H1 (cell line): ENCODE data around the gene NDEL1. TPM values are rescaled to one million over a fixed set of nuclear protein-coding genes. Genes with fewer than 3 reads are reported as not detected.

ENCODE experiments used
- CTCF ChIA-PET: fragments of 300-600 bp; sonication (Branson Sonifier 250); formaldehyde crosslinking; loops from one replicate; lab custom pipeline; 2021; ENCODE audit not compliant: partially characterized antibody; lab: Charles Lee
- POLR2A ChIA-PET: fragments of 300-600 bp; sonication (Branson Sonifier 250); formaldehyde crosslinking; loops from one replicate; lab custom pipeline; 2021; ENCODE audit warnings: inconsistent platforms; ENCODE audit not compliant: partially characterized antibody; lab: Charles Lee
- DNase-seq, 2 experiments: peaks; one replicate each; pipeline versions ENCODE4 v3.0.0 to v3.0.0-alpha.2; 2010 to 2022; ENCODE audit warnings: low spot score in 2 of 2, low read depth in 1 of 2, mixed read lengths in 1 of 2
- FAIRE-seq: peaks from 2 replicates; lab custom pipeline; 2011; peaks lifted over from hg19 to GRCh38; lab: Jason Lieb, UNC
- H2AFZ ChIP-seq: 2 replicates; pipeline ENCODE4 v1.8.1; 2012; ENCODE audit warnings: low read length, inconsistent platforms
- H2AK5ac ChIP-seq: 2 replicates; pipeline ENCODE4 v1.6.1; 2013; ENCODE audit warnings: low read depth, low read length
- H2BK120ac ChIP-seq: replicated peaks from 2 replicates; pipeline ENCODE3; 2013; ENCODE audit warnings: low read depth, low read length, inconsistent platforms
- H2BK12ac ChIP-seq: 2 replicates; pipeline ENCODE4 v1.6.1; 2013; ENCODE audit warnings: low read depth, low read length
- H2BK15ac ChIP-seq: 2 replicates; pipeline ENCODE4 v1.6.1; 2013; ENCODE audit warnings: low read length
- H2BK20ac ChIP-seq: 2 replicates; pipeline ENCODE4 v1.6.1; 2013; ENCODE audit warnings: low read length
- H2BK5ac ChIP-seq: 2 replicates; pipeline ENCODE4 v1.6.1; 2013; ENCODE audit warnings: low read depth, low read length
- H3K14ac ChIP-seq: 2 replicates; pipeline ENCODE4 v1.6.1; 2013; ENCODE audit warnings: inconsistent platforms; ENCODE audit not compliant: insufficient read length
- H3K18ac ChIP-seq: 2 replicates; pipeline ENCODE4 v1.6.1; 2013; ENCODE audit warnings: low read length; ENCODE audit errors: extremely low read depth
- H3K23ac ChIP-seq: 2 replicates; pipeline ENCODE4 v1.6.1; 2013; ENCODE audit warnings: inconsistent platforms; ENCODE audit not compliant: insufficient read length
- H3K23me2 ChIP-seq: 2 replicates; pipeline ENCODE4 v1.6.1; 2013; ENCODE audit warnings: low read depth, low read length
- H3K27ac ChIP-seq: 2 replicates; pipeline ENCODE4 v1.6.1; 2011; ENCODE audit warnings: low read depth, low read length, inconsistent platforms
- H3K27me3 ChIP-seq, 4 experiments: replicated peaks in 1 of 4; 1 replicate in 1 of 4; 2 replicates in 3 of 4; pipeline versions ENCODE4 v1.6.1 to v1.8.1; 2011 to 2013; ENCODE audit warnings: low read length in 3 of 4, mild to moderate bottlenecking in 3 of 4, inconsistent platforms in 2 of 4, mixed read lengths in 2 of 4, moderate library complexity in 1 of 4; ENCODE audit not compliant: control insufficient read depth in 3 of 4, insufficient read depth in 3 of 4; ENCODE audit errors: extremely low read depth in 1 of 4
- H3K36me3 ChIP-seq, 4 experiments: 2 replicates each; pipeline versions ENCODE4 v1.6.1 to v1.8.1; 2011 to 2013; ENCODE audit warnings: mild to moderate bottlenecking in 4 of 4, low read length in 3 of 4, moderate library complexity in 2 of 4, control low read depth in 1 of 4, inconsistent platforms in 1 of 4; ENCODE audit not compliant: insufficient read depth in 4 of 4, control insufficient read depth in 2 of 4
- H3K4ac ChIP-seq: replicated peaks from 2 replicates; pipeline ENCODE3; 2013; ENCODE audit warnings: low read length, low read depth, mixed read lengths, inconsistent platforms; ENCODE audit not compliant: insufficient read length
- H3K4me1 ChIP-seq, 4 experiments: replicated peaks in 1 of 4; 1 replicate in 1 of 4; 2 replicates in 3 of 4; pipeline versions ENCODE4 v1.6.1 to v1.8.1; 2011 to 2013; ENCODE audit warnings: low read length in 3 of 4, inconsistent platforms in 2 of 4, mixed read lengths in 1 of 4; ENCODE audit not compliant: insufficient read depth in 4 of 4, control insufficient read depth in 3 of 4
- H3K4me2 ChIP-seq, 2 experiments: 2 replicates each; pipeline versions ENCODE4 v1.6.1 to v1.8.1; 2011 to 2013; ENCODE audit warnings: low read depth in 2 of 2, low read length in 2 of 2, control low read depth in 1 of 2, inconsistent platforms in 1 of 2, mild to moderate bottlenecking in 1 of 2; ENCODE audit not compliant: insufficient read depth in 1 of 2
- H3K4me3 ChIP-seq, 4 experiments: fragments of 200-600, 300-600 bp in 1 of 4; sonication (generic), shearing (Covaris generic), sonication (Bioruptor Twin) in 1 of 4; 2 replicates each; pipeline versions ENCODE4 v1.5.1 to v1.8.1; 2011 to 2016; ENCODE audit warnings: low read length in 4 of 4, low read depth in 3 of 4, control low read depth in 2 of 4, inconsistent platforms in 2 of 4, mild to moderate bottlenecking in 2 of 4, mixed read lengths in 1 of 4, moderate library complexity in 1 of 4; ENCODE audit not compliant: insufficient read depth in 2 of 4; ENCODE audit errors: extremely low read depth in 1 of 4
- H3K56ac ChIP-seq: replicated peaks from 2 replicates; pipeline ENCODE3; 2013; ENCODE audit warnings: low read depth, mild to moderate bottlenecking, mixed read lengths, low read length, inconsistent platforms; ENCODE audit not compliant: insufficient read length
- H3K79me1 ChIP-seq: 2 replicates; pipeline ENCODE4 v1.6.1; 2013; ENCODE audit warnings: low read depth, low read length, control low read depth
- H3K79me2 ChIP-seq, 2 experiments: 2 replicates each; pipeline versions ENCODE4 v1.6.1 to v1.8.1; 2012 to 2013; ENCODE audit warnings: low read length in 2 of 2, mild to moderate bottlenecking in 2 of 2, inconsistent platforms in 1 of 2; ENCODE audit not compliant: insufficient read depth in 2 of 2, control insufficient read depth in 1 of 2
- H3K9ac ChIP-seq, 4 experiments: replicated peaks in 1 of 4; 1 replicate in 1 of 4; 2 replicates in 3 of 4; pipeline versions ENCODE4 v1.6.1 to v1.8.1; 2011 to 2013; ENCODE audit warnings: low read depth in 3 of 4, low read length in 3 of 4, control low read depth in 2 of 4, mild to moderate bottlenecking in 2 of 4, moderate library complexity in 2 of 4, inconsistent platforms in 1 of 4; ENCODE audit errors: extremely low read depth in 1 of 4
- H3K9me3 ChIP-seq, 2 experiments: 2 replicates each; pipeline versions ENCODE4 v1.6.1 to v1.8.1; 2012 to 2013; ENCODE audit warnings: mild to moderate bottlenecking in 2 of 2, moderate library complexity in 2 of 2, control low read depth in 1 of 2, inconsistent platforms in 1 of 2, low read depth in 1 of 2, low read length in 1 of 2, mixed read lengths in 1 of 2; ENCODE audit not compliant: insufficient read depth in 2 of 2
- H4K20me1 ChIP-seq, 2 experiments: replicated peaks in 1 of 2; 2 replicates each; pipeline versions ENCODE3 to v1.8.1; 2011 to 2013; ENCODE audit warnings: inconsistent platforms in 2 of 2, low read length in 2 of 2, mild to moderate bottlenecking in 1 of 2; ENCODE audit not compliant: insufficient read depth in 2 of 2, control insufficient read depth in 1 of 2
- H4K5ac ChIP-seq: 2 replicates; pipeline ENCODE4 v1.6.1; 2013; ENCODE audit warnings: low read length, low read depth, mixed read lengths, inconsistent platforms; ENCODE audit not compliant: insufficient read length
- H4K8ac ChIP-seq: 2 replicates; pipeline ENCODE4 v1.8.0; 2013; ENCODE audit warnings: mild to moderate bottlenecking, moderate library complexity, low read length, inconsistent platforms; ENCODE audit not compliant: insufficient read depth; ENCODE audit errors: extremely low read depth
- H4K91ac ChIP-seq: replicated peaks from 2 replicates; pipeline ENCODE3; 2013; ENCODE audit warnings: low read length, mixed read lengths, inconsistent platforms; ENCODE audit not compliant: insufficient read length
- BACH1 ChIP-seq: IDR thresholded peaks from 2 replicates; pipeline ENCODE4 v1.6.1; 2012; ENCODE audit warnings: low read length, improper control_type of control experiment
- CTCF ChIP-seq, 3 experiments: IDR thresholded peaks; 1 replicate in 2 of 3; 2 replicates in 1 of 3; pipeline versions ENCODE4 v1.5.1 to v1.6.1; 2011; ENCODE audit warnings: low read length in 3 of 3, mild to moderate bottlenecking in 3 of 3, inconsistent platforms in 2 of 3, low read depth in 1 of 3, moderate library complexity in 1 of 3; ENCODE audit not compliant: insufficient read depth in 1 of 3; ENCODE audit errors: control extremely low read depth in 1 of 3
- E2F6 ChIP-seq: IDR thresholded peaks from 2 replicates; pipeline ENCODE4 v1.6.1; 2012; ENCODE audit warnings: inconsistent platforms
- EZH2 ChIP-seq: fragments of 200-600 bp; sonication (generic); IDR thresholded peaks from 2 replicates; pipeline ENCODE4 v1.7.1; 2012; ENCODE audit warnings: low read depth, mild to moderate bottlenecking, moderate library complexity, low read length, inconsistent platforms; ENCODE audit not compliant: severe bottlenecking
- KDM1A ChIP-seq: fragments of 200-600, 300-600 bp; sonication (generic); IDR thresholded peaks from 2 replicates; pipeline ENCODE4 v1.7.1; 2016; ENCODE audit warnings: mild to moderate bottlenecking, low read length, borderline replicate concordance
- RFX5 ChIP-seq: IDR thresholded peaks from 2 replicates; pipeline ENCODE4 v1.6.1; 2011; ENCODE audit warnings: low read depth, low read length, improper control_type of control experiment, borderline replicate concordance
- SIRT6 ChIP-seq: IDR thresholded peaks from one replicate; pipeline ENCODE4 v1.7.1; 2012; ENCODE audit warnings: low read length, inconsistent platforms
- SUZ12 ChIP-seq: fragments of 200-600 bp; sonication (generic); IDR thresholded peaks from 2 replicates; pipeline ENCODE4 v1.6.1; 2012; ENCODE audit warnings: mild to moderate bottlenecking, inconsistent platforms, low read length, moderate library complexity, mixed read lengths
- WGBS, 2 experiments: shearing (Covaris generic) in 1 of 2; methylation state at CpG; one replicate each; pipeline versions ENCODE4 v1.1.6 to v1.1.7; 2013 to 2015; ENCODE audit warnings: low lambda C conversion rate in 2 of 2, mixed read lengths in 2 of 2, inconsistent platforms in 1 of 2, low coverage in 1 of 2, missing lambda C conversion rate in 1 of 2; ENCODE audit not compliant: insufficient replicate concordance in 2 of 2, insufficient coverage in 1 of 2, insufficient read length in 1 of 2; ENCODE audit errors: extremely low coverage in 1 of 2, missing lambda C conversion rate in 1 of 2; 5-methylcytosine and 5-hydroxymethylcytosine counted together
- polyA plus RNA-seq, 7 experiments: library from polyadenylated mRNA; depleted of rRNA in 3 of 7; stranded (reverse) in 5 of 7; unstranded in 2 of 7; fragments of >200 nt in 5 of 7; fragments of 200-250 nt in 2 of 7; gene quantifications; 1 replicate in 5 of 7; 2 replicates in 1 of 7; 4 replicates in 1 of 7; pipeline versions ENCODE4 v1.2.1 to v1.2.3, GENCODE V29; 2011 to 2013; ENCODE audit warnings: missing spikeins in 2 of 7, mixed read lengths in 2 of 7
- total RNA-seq: library from RNA; stranded (reverse); fragmentation: NEBNext Ultra II Directional; extraction: Animal tissue kit (Norgen Biotek cat#: 25700); gene quantifications from 2 replicates; pipeline ENCODE4 v1.2.1, GENCODE V29; 2021

NDEL1 gene
- total and polyA plus RNA-seq, 2 of the 8 experiments (the other 6 are each of a cell fraction or from before 2014, with no cell fraction given), result 31.1 to 32.9 TPM

DNA sequence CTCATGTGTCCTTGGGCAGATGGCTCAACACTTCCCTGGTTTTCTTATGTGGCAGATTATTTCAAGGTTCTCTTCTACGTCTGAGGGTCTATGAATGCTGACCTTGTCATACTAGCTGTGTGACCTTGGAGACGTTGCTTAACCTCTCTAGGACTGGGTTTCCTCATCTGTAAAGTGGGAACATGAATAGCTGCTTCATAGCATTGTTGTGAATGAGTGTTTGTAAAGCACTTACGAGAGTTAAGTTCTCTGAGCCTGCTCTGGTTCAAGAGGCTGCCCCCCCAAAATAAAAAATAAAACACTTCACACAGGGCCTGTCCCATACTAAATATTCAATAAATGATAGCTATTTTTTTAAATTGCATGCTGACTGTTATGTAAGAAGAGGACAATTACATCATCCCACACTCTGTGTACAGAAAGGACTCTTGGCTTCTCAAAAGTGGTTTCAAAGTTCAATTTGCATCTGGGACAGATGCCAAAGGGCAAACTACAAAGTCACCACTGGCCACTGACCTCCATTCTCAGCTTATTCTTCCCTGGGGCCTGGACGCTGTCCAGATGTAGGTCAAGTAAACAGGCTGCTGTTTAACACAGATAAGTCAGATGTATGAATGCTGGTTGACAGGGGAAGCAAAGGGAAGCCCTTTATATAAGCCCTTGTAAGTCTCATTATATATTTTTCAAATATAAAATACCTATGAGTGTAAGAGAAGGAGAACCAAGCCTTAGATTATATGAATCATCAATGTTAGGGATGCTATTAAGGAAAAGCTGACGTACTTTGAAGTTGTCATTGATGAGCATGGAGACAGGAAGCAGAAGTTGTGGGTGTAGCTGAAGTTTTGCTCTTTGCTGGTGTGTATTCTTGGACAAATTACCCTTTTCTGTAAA, 15.4 kb upstream of the NDEL1 start:
- no peaks in the 10 kb centered on the region for H3K9me3 ChIP-seq
- H3K4me2 ChIP-seq, result no peak overlapping the region
- no peak overlapping the region for H3K4ac ChIP-seq
- H3K23me2 ChIP-seq, result no peaks in the 10 kb centered on the region; the same call in 1 of the 2 replicates
- no peak overlapping the region for H4K5ac ChIP-seq
- 85% methylated on average over 5 of the region's 5 CpGs; no CpG with 5 or more reads in 1 of the 2 experiments for WGBS, 2 experiments
- no peaks in the 10 kb centered on the region for H3K27me3 ChIP-seq
- H2AFZ ChIP-seq, result no peak overlapping the region
- no peaks in the 10 kb centered on the region for H3K79me2 ChIP-seq
- H4K8ac ChIP-seq, result no peak overlapping the region
- FAIRE-seq (no peak), DNase-seq (no peak)
- no peak overlapping the region for H3K14ac ChIP-seq
- H3K23ac ChIP-seq, result no peak overlapping the region
- no peaks in the 10 kb centered on the region for H3K4me1 ChIP-seq
- ChIA-PET POLR2A (interaction anchor here (1.3 to 1.5 kb wide), 3 partner anchors 9 to 37 kb away, joined by 3 to 5 read pairs (median 3); no protein-coding TSS in a partner anchor), CTCF (interaction anchor here (0.5 to 4.5 kb wide), 8 partner anchors 8 to 480 kb away, joined by 3 to 21 read pairs (median 4); no protein-coding TSS in a partner anchor)
- H4K20me1 ChIP-seq, result no peaks in the 10 kb centered on the region
- no peak overlapping the region for H3K56ac ChIP-seq
- H2BK12ac ChIP-seq, result no peak overlapping the region
- H3K79me1 ChIP-seq, result no peaks in the 10 kb centered on the region
- no peak overlapping the region for H3K9ac ChIP-seq
- no peak overlapping the region for H3K18ac ChIP-seq
- H3K36me3 ChIP-seq, result no peaks in the 10 kb centered on the region
- no peak overlapping the region for H2BK5ac ChIP-seq
- no peak overlapping the region for H2BK20ac ChIP-seq
- no peak overlapping the region for H2BK120ac ChIP-seq
- H3K27ac ChIP-seq, result no peak overlapping the region
- no peak overlapping the region for H4K91ac ChIP-seq
- no peak overlapping the region for H2BK15ac ChIP-seq
- H2AK5ac ChIP-seq, result no peak overlapping the region
- H3K4me3 ChIP-seq, result no peak overlapping the region
- TF ChIP-seq RFX5, result no peak
- no peak for TF ChIP-seq CTCF (IDR thresholded peaks at IDR 0.05; ENCODE audit: control extremely low read depth in 1 of 3, insufficient read depth in 1 of 3, low read depth in 1 of 3, low read length in 3 of 3)
- no peak for TF ChIP-seq SIRT6
- TF ChIP-seq SUZ12, result no peak
- no peak for TF ChIP-seq EZH2
- no peak for TF ChIP-seq E2F6
- no peak for TF ChIP-seq KDM1A
- no peak for TF ChIP-seq BACH1
